HL-60 (cell line): ENCODE results near the gene ZNF439.

Source experiments
- CTCF ChIP-seq: IDR thresholded peaks from one replicate; pipeline ENCODE4 v1.5.1; 2011; ENCODE audit warnings: low read length, control low read depth, inconsistent platforms; ENCODE audit not compliant: insufficient read depth
- POLR2AphosphoS5 ChIP-seq: IDR thresholded peaks from 2 replicates; pipeline ENCODE4 v1.6.1; 2012; ENCODE audit warnings: low read depth
- SPI1 ChIP-seq: IDR thresholded peaks from 2 replicates; pipeline ENCODE4 v1.6.1; 2012; ENCODE audit warnings: low read depth, mild to moderate bottlenecking, borderline replicate concordance

- TF ChIP-seq CTCF = no peak
- no peak for TF ChIP-seq SPI1
- no peak for TF ChIP-seq POLR2AphosphoS5
Measured at GRCh38 chr19:11894851-11895250, 46.3 kb downstream of the ZNF439 start.
